Ovary (tissue), 3 donors: ENCODE results near the gene C1orf198.

Experiments
- CTCF ChIP-seq, 3 donors: fragments of 450-650 bp in 2 of 3; fragments of 200-600 bp in 1 of 3; IDR thresholded peaks; one replicate each; pipeline versions ENCODE4 v1.5.1 to v1.8.0; 2016 to 2022; ENCODE audit warnings: antibody characterized with exemption in 3 of 3, mild to moderate bottlenecking in 1 of 3
- EP300 ChIP-seq: sonication (generic); formaldehyde crosslinking; IDR thresholded peaks from one replicate; pipeline ENCODE4 v1.6.1; 2017; ENCODE audit warnings: antibody characterized with exemption
- POLR2A ChIP-seq: fragments of 450-650 bp; IDR thresholded peaks from one replicate; pipeline ENCODE4 v1.6.1; 2017; ENCODE audit warnings: antibody characterized with exemption, mild to moderate bottlenecking, moderate library complexity
- donor health status: DM: no; HTN: no; CAD: no.

GRCh38 chr1:230899841-230900251, 31.5 kb upstream of the C1orf198 start:
- no peak for TF ChIP-seq CTCF (IDR thresholded peaks at IDR 0.05)
- TF ChIP-seq EP300: no peak
- TF ChIP-seq POLR2A: no peak
